ENCODE data around the gene GPR87.

The GPR87 gene, protein sequence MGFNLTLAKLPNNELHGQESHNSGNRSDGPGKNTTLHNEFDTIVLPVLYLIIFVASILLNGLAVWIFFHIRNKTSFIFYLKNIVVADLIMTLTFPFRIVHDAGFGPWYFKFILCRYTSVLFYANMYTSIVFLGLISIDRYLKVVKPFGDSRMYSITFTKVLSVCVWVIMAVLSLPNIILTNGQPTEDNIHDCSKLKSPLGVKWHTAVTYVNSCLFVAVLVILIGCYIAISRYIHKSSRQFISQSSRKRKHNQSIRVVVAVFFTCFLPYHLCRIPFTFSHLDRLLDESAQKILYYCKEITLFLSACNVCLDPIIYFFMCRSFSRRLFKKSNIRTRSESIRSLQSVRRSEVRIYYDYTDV

DNA sequence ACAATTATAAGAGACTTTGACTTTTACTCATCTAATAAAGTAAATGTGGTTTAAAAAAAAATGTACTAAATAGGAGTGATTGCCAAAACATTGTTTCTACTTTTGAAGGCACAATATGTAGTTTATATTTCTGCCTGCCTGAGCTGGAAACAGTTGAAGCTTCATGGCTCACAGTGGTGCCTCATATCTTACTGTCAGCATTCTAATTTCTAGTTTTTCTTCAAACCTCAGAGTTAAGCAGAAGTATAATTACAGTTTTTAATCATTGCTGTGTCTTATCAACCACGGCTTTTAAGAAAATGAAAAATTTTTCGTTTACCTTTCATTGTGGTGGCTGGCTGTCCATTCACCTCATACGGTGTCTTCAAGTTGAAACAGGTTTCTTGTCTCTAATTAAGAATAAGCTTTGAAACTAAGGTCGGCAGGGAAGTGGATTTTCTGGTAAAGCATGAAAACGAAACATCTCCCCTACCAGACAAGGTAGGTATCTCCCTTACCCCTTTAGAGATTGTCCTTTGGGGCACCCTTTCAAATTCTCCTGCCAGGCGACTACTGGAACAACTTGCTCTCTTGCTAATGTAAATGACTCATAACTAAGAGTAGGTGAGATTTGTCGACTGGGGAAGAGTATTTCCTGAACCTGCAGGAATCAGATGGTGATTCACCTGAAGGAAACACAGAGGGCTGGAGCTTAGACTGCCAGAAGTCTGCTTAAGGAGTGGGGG is at the start of gene GPR87:
GPR87 (minus strand) TSS at position 554 of the 725 bp plus-strand sequence. CDS start 16,720 bp downstream, outside the sequence.
- no peak for DNase-seq (ENCODE audit: extremely low read depth in 1 of 2, low read depth in 1 of 2)

DNA sequence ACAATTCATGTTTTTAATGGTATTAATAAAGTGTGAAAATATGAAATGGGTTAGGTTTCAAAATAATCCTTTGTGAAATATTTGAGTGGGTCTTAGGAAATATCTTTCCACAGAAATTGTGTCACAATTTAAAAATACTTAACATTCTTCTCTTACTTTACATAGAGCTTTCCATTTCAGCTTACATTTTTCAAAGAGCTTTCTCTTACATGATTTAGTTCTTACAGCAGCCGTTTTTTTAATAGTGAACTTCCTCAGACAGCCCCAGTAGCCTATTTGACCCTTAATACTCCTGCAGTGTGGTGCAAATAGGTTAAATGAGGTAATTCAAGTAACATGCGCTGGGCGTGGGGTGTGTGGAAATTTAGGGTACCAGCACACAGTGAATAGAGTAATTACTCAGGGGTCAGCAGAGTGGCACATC is 46.1 kb upstream of the GPR87 start:
- DNase-seq (ENCODE audit: extremely low read depth in 1 of 2, low read depth in 1 of 2) = no peak

DNA sequence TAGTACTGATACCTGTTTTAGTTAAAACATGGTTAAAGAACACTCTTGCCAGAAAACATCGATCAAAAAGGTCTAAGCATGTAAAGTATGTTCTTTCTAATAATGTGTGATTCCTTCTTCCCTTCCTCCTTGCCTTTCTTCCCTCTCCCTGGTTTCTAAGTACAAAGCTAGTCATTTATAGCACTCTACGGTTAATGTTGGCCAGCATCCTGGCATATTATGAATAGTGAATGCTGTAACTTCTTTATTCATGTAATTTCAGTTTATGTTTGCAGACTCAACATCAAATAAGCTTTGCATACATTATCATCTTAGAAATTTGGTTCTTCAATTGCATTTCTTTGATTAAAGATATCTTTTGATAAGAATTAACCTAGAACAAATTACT is 40.8 kb upstream of the GPR87 start:
- DNase-seq (ENCODE audit: extremely low read depth in 1 of 2, low read depth in 1 of 2) = no peak

DNA sequence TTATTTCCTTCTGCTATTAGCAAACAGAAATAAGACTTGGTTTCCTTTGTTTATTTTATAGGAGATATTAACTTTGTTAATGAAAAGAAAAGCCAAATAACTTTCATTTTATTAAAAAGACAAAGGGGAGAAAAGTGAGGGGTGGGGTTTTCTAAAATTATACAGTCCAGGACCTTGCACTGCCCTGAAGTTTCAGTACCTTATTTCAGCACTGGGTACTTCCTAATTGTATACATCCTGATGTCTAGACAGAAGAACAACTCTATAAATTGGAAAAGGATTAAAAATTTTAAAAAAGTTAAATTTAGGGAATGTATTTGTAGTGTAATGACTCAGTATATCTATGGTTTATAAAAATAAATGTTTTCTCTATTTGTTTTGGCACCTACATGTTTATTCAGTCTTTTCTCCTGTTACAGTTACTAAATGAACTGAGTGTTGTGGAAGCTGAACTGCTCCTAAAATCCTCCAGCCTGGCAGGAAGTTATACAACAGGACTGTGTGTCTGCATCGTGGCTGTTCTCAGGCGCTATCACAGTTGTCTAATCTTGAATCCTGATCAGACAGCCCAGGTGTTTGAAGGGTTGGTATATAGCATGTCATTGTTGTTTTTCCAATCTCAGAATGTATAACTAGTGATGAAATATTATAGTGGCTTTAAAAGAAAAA is 40.3 kb upstream of the GPR87 start:
- no peak for DNase-seq (ENCODE audit: extremely low read depth in 1 of 2, low read depth in 1 of 2)

DNA sequence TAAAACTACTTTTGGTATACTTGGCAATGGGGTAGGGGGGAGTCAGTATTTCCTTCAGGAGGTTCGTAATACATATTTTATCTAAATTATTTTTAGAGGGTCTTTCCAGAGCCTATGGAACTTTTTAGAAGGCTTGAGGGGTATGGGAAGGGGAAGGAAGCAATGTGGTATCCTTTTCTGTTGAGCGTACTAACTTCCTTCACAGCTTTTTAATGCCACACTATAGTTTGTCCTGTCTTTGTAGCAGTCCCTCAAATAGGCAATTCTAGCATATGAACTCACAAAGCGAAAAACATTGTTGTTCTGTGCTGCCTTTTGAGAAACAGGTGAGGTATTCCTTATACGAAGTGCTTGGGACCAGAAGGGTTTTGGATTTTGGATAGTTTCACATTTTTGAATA is 35.0 kb upstream of the GPR87 start:
- DNase-seq (ENCODE audit: extremely low read depth in 1 of 2, low read depth in 1 of 2) = no peak

DNA sequence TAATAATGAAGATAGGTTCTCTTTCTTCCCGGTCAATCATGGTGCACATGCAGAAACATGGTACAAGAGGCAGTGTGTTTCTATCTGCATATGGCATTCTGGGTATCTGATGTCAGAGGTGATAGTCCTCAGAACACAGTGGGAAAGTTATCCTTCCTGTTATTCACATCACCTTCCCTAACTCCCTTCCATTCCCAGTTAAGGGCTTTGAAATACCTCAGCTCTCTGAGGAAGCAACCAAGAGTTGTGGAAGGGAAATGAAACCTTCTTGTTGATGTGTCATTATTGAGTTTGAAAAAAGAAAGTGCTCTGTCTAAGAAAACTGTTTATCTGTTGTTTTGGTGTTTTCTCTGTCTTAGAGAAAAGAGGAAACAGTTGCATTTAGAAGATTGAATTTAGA is 34.6 kb upstream of the GPR87 start:
- DNase-seq (ENCODE audit: extremely low read depth in 1 of 2, low read depth in 1 of 2) = no peak

DNA sequence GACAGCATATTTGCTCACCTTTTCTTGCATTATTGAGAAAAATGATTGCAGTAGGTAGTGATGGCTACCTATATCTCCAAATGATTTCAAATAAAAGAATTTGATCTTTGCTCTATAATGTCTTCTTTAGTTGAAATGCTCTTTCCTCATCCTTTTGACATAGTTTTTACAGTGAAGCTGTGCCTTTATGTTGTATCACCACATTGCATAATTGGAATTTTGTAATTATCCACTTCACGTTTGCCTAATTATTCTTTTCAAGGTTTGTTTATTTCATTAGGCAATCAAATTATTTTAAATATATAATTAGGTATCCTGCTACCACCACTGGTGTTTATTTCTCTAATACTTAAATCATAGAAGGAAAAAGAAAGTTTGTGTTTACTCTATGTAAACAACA is 34.0 kb upstream of the GPR87 start:
- no peak for DNase-seq (ENCODE audit: extremely low read depth in 1 of 2, low read depth in 1 of 2)

DNA sequence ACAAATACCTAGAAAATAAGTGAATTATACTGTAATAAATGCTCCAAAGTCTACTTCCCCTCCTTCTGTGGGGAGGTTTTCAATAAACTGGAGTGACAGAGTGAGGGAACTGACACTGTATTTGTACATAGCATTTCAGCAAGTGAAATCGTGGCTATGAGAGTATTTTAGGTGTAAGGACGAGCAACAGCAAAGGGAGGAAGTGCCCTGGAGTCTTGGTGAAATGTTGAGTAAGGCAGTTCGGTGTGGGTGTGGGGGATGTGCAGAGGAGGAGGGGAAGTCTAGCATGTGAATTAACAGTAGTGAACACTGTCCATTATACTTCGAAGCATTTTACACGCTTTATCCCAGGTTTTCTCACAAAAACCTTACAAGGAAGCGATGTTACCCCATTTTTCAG is 30.8 kb upstream of the GPR87 start:
- DNase-seq (ENCODE audit: extremely low read depth in 1 of 2, low read depth in 1 of 2) = no peak

DNA sequence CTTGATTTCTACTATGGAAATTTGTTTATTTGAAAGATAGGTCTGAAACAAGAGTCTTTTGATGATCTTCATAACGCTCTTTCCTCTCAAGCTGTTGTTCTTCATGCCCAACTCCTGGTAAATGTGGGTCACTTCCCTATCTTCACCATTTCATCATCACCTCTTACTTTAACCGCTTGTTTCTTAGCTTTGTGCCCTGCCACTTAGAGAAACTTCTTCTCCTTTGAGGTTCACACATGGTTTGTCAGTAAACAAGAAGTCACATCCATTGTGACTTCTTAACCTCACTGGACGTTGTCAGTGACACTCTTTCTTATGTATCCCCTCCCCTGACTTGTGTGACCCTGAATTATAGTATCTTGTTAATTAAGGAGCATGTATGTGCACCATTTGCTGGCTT is 29.7 kb upstream of the GPR87 start:
- no peak for DNase-seq (ENCODE audit: extremely low read depth in 1 of 2, low read depth in 1 of 2)

DNA sequence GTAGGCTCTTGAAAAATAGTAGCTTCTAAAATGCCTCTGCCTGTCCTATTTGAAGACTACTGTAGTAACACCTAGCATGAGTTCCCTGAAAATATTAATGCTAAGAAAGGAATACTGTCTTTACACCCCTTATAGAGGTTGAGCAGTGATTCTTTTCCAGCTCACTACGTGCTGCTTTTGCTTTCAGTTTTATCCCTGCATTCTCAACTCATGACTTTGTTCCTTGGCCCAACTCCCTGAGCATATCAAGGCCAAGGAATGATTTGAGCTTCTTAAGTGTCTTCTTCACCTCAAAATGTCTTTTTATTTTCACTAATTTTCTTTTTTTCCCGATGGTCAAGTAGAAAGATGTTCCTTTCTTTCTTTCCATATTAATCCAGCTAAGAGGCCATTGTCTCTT is 29.2 kb upstream of the GPR87 start:
- no peak for DNase-seq (ENCODE audit: extremely low read depth in 1 of 2, low read depth in 1 of 2)

DNA sequence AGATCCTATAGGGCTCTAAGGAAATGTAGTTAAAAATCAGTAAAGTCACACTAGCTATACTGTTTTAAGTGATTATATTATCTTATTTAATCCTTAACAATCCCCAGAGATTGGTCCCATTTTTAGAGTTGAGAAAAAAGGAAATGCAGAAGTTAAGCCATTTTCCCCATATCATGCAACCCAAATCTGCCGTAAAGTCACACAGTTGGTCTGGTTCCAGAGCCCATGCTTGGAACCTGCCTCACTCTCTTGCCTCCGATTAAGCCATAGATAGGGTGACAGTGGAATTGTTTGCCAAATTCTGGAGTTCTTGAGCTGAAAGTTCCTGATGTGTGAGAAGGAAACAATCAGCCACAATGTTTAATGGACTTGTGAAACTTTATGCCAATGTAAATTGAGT is 15.1 kb upstream of the GPR87 start:
- DNase-seq (ENCODE audit: extremely low read depth in 1 of 2, low read depth in 1 of 2) = no peak

DNA sequence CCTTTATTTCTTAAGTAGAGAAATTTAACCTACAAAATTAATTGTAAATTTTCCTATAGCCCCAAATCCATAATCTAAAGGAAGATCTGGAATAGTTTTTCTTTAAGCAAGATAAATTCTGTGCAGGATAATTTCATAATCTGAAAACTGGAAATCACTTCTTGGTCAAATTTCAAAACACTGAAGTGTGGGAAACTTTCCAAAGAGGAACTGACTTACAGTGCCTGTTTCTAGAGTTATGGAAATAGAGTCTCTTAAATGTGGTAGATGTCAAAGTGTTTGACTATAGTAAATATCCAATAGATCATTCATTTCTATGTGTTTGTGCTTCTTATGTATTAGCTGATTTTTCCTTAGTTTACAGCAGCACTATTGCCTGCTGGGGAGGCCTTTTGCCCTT is 14.3 kb upstream of the GPR87 start:
- DNase-seq (ENCODE audit: extremely low read depth in 1 of 2, low read depth in 1 of 2) = no peak

DNA sequence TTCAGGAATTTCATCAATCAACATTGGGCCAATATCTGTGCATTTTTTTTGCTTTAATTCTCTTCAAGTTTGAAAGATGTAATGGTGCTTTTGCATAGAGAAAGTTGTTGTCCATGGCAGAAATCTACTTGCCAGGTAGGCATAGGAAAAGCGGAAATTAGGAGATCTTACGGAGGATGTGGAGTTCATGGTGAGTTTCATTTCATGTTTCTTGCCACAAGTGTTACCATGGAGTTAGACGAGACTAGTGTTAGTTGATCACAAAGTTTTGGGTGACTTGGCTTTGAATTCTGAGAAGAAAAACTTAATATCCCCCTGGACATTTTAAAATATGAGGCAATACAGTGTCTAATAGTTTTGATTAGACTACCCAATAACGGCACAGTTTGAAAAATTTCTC is 13.8 kb upstream of the GPR87 start:
- DNase-seq (ENCODE audit: extremely low read depth in 1 of 2, low read depth in 1 of 2) = no peak

DNA sequence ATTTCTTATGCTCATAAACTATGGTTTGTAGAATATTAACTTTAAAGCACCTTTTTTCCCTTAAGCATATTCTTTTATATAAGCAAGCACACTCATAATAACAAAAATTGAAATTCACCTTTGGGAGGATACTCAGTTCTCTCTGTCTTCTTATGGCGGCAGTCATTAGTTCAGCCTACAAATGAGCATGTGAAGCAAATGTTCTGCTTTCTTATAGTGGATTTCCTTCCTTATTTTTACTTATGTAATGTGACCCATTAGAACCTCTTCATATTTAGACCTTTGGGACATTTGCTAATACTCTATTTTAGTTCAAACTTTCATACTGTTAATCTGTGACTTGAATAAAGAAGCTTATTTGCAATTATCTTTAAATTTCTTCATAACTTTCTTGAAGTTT is 12.7 kb upstream of the GPR87 start, which contains the start of gene P2RY13:
P2RY13 (minus strand) TSS at position 187 of the 400 bp plus-strand sequence; CDS start at position 166, 21 bp downstream.
- DNase-seq (ENCODE audit: extremely low read depth in 1 of 2, low read depth in 1 of 2) = no peak

DNA sequence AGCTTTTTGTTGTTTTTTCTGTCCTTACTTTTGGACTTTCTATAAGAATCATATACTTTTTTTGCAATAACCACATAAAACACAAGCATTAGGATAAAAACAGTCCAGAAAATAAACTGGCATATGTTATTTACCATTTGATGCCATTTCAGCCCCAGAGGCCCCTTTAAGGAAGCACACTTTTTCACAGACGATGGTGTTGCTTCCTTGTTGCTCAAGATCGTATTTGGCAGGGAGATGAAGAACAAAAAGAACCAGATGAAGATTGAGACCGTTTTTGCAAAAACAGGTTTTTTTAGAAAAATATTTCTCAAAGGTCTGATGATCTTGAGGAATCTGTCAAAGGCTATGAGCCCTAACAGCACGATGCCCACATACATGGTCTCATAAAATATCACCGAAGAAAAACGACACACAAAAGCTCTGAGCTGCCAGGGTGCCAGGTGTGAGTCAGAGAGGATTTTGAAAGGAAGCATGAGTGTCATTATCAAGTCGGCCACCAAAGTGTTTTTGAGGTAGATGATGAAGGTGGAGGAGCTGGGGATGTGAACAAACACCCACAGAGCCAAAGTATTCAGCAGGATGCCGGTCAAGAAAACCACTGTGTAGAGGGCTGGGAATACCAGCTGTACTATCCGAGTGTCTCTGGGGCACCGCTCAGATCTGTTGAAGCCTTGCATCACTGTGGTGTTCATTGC is 11.8 kb upstream of the GPR87 start:
- no peak for DNase-seq (ENCODE audit: extremely low read depth in 1 of 2, low read depth in 1 of 2)

DNA sequence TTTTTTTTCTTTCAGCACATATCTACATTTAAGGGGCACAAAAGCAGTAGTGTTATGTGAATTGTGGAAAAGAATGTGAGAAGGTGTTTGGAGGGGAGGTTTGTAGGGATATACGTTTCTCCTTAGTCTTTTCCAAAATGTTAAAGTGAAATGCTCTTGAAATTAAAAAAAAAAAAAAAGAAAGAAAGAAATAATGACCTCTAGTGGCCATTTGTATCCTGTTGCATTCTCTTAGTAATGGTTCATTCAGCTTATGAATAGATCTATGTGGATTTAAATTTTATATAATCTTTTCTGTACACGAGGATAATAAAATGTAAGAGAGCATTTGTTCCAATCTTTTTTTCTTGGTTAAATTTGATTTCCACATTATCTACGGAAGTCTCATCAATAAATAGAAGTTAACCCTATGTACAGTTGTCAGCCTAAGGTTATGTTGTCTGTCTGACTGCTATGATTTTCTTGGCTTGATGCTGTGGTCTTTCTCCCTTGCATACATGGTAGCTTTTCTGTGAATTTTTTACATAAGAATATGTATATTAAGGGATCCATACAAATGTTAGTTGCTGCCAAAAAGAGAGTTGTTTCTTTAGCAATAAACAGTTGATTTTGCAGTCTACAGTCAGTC is 11.1 kb upstream of the GPR87 start:
- no peak for DNase-seq (ENCODE audit: extremely low read depth in 1 of 2, low read depth in 1 of 2)

DNA sequence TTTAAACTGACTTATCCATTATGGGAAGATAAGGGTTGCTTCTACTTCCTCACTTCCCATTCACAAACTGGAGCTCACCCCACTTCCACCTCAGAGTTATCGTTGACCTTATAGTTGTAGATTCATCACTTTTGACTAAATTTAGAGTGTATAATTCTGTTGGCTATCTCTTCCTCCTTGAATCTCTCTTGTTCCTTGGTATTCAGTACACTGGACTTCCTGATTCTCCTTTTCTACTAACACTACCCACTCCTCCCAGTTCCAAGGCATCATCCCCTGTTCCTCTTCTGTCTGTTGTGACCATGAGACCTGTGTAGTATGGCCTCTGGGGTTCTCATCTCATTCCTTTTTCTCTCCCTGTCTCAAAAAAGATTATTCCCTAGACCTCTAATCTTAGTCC is 5.9 kb upstream of the GPR87 start:
- no peak for DNase-seq (ENCODE audit: extremely low read depth in 1 of 2, low read depth in 1 of 2)

DNA sequence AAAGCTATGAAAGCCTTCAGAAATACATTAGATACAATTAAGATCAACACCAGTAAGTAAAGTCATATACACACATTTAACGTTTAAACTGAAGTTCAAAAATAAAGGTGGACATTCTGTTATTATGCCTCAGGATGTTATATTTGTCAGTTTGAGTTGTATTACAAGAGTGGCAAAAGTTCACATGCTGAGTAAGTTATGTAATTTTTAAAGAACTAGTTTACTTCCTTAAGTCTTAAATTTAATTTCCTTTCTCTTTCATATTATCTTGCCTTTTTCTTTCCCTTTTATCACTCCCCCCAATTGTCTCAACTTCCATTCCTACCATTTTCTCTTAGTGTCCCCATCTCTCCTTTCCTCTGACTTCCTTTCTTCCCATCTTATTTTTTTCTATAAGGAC is 4.9 kb upstream of the GPR87 start:
- DNase-seq (ENCODE audit: extremely low read depth in 1 of 2, low read depth in 1 of 2) = no peak

DNA sequence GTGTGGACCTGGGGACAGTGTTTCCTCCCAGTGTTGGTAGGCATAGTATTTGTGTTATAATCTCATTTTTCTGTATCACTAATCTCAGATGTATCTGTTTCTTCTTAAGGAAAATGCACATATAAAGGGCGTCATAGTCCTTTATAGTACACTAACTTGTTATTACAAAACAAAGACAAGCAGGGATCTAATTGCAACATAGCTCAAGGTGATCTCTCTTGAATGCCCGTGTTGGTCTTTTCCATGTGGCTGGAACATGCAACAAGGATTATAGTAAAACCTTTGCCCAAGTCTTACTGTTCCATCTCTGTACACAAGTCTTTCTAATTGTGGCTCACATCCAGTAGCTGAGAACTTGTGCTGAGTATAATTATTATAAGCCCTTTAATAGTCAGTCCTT is 3.5 kb upstream of the GPR87 start:
- no peak for DNase-seq (ENCODE audit: extremely low read depth in 1 of 2, low read depth in 1 of 2)

DNA sequence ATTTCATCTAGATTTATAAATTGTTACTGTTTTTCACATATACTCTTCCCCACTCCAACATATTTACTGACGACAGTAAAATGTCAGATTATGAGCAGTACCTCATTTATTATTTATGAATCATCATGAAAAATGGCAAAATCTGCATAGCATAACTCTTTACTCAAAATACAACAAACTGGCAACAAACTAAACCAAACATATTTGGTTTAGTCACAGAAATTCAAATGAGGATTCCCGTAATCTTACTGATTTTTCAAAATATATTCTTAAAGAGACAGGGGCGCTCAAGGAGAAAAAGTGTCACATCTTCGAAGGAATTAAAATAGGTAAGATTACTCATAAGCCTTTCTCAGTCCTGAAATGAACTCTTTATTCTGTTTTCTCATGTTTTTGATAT is 3.0 kb upstream of the GPR87 start:
- DNase-seq (ENCODE audit: extremely low read depth in 1 of 2, low read depth in 1 of 2) = no peak

DNA sequence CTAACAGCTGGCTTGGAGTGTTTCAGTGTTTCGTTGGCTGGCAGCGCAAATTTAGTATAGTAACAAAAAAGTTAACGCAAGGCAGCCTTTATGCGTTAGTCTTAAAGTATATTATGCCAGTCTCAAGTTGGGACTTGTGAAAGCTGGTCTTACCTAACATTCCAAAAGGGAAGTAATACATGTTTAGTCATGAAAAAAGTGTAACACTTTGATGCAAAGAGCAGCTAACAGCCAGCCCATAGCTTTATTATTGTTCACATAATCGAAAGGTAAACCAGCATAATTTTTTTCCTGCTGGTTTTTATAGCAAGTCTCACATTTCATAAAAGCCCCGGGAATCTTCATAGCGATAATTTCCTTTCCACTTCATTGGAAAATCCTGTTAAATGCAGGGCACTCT is 2.4 kb upstream of the GPR87 start:
- DNase-seq (ENCODE audit: extremely low read depth in 1 of 2, low read depth in 1 of 2) = no peak

Data from activated CD8-positive, alpha-beta memory T cell treated with anti-CD3 and anti-CD28 coated beads for 1 hour (primary cell).